GM19239 (cell line): Measurements from ENCODE around the gene C1QB.
"Not testable (repeated sequence)": the region's sequence is repeated elsewhere in the genome, so short reads cannot be mapped to it uniquely, and the experiment has no call there.

Source experiments
- DNase-seq: peaks from one replicate; pipeline ENCODE4 v3.0.0; 2011; ENCODE audit warnings: low spot score; ENCODE audit not compliant: insufficient read length
- FAIRE-seq: peaks from 2 replicates; lab custom pipeline; 2011; peaks lifted over from hg19 to GRCh38; lab: Jason Lieb, UNC

C1QB gene

GRCh38 chr1:22661880-22662279 lies 8.8 kb downstream of the C1QB start:
- DNase-seq (no peak), FAIRE-seq (no peak)

- FAIRE-seq (no peak), DNase-seq (peak; percentile 14)
Measured at GRCh38 chr1:22662318-22662717, 9.3 kb downstream of the C1QB start.

GRCh38 chr1:22662986-22663408 lies 10.0 kb downstream of the C1QB start:
- no peak for FAIRE-seq
- no peak for DNase-seq

- DNase-seq (no peak), FAIRE-seq (no peak)
Measured at GRCh38 chr1:22665752-22666151, 12.7 kb downstream of the C1QB start.

- FAIRE-seq (no peak), DNase-seq (no peak)
Measured at GRCh38 chr1:22666412-22666811, 13.4 kb downstream of the C1QB start.

GRCh38 chr1:22668840-22669239 lies 15.8 kb downstream of the C1QB start:
- not testable (repeated sequence) for FAIRE-seq, DNase-seq

- FAIRE-seq (no peak), DNase-seq (no peak)
Measured at GRCh38 chr1:22670352-22670975, 17.4 kb downstream of the C1QB start.

- no peak for DNase-seq
- FAIRE-seq = no peak
Measured at GRCh38 chr1:22671999-22672398, 19.0 kb downstream of the C1QB start.

GRCh38 chr1:22673486-22674409 lies 20.7 kb downstream of the C1QB start:
- DNase-seq (peak; percentile 47), FAIRE-seq (no peak)

GRCh38 chr1:22674410-22674749 lies 21.3 kb downstream of the C1QB start:
- DNase-seq (no peak), FAIRE-seq (no peak)

- FAIRE-seq, DNase-seq: not testable (repeated sequence)
Measured at GRCh38 chr1:22676151-22676550, 23.1 kb downstream of the C1QB start.

- FAIRE-seq (no peak), DNase-seq (no peak)
Measured at GRCh38 chr1:22676916-22677583, 24.0 kb downstream of the C1QB start.

- no peak for FAIRE-seq
- no peak for DNase-seq
Measured at GRCh38 chr1:22677931-22678896, 25.2 kb downstream of the C1QB start.

GRCh38 chr1:22680726-22681125 lies 27.7 kb downstream of the C1QB start:
- no peak for DNase-seq
- no peak for FAIRE-seq

- no peak for DNase-seq
- FAIRE-seq = no peak
Measured at GRCh38 chr1:22681556-22682276, 28.7 kb downstream of the C1QB start.

GRCh38 chr1:22683547-22683946 lies 30.5 kb downstream of the C1QB start:
- DNase-seq = no peak
- FAIRE-seq = no peak

GRCh38 chr1:22685591-22686059 lies 32.6 kb downstream of the C1QB start:
- DNase-seq (no peak), FAIRE-seq (no peak)

- DNase-seq = no peak
- FAIRE-seq = no peak
Measured at GRCh38 chr1:22687191-22687590, 34.2 kb downstream of the C1QB start.

- no peak for FAIRE-seq
- no peak for DNase-seq
Measured at GRCh38 chr1:22688466-22688865, 35.4 kb downstream of the C1QB start.
